ENCODE measurements around the gene SYNJ2.

Gene SYNJ2

GRCh38 chr6:158063736-158064135, 82.1 kb downstream of the SYNJ2 start:
- no peak for DNase-seq

- DNase-seq = no peak
These were observed 83.1 kb downstream of the SYNJ2 start for GRCh38 chr6:158064725-158065251.

GRCh38 chr6:158066136-158066781, 84.6 kb downstream of the SYNJ2 start:
- no peak for DNase-seq

GRCh38 chr6:158067436-158068015, 85.9 kb downstream of the SYNJ2 start:
- no peak for DNase-seq

GRCh38 chr6:158068156-158068892, 86.7 kb downstream of the SYNJ2 start:
- DNase-seq = no peak

- DNase-seq = no peak
These were observed 87.5 kb downstream of the SYNJ2 start for GRCh38 chr6:158068893-158069799.

- DNase-seq = no peak
These were observed 88.1 kb downstream of the SYNJ2 start for GRCh38 chr6:158069800-158070195.

- DNase-seq = no peak
These were observed 88.8 kb downstream of the SYNJ2 start for GRCh38 chr6:158070513-158070912.

- DNase-seq = no peak
These were observed 89.7 kb downstream of the SYNJ2 start for GRCh38 chr6:158071121-158072082.

GRCh38 chr6:158072083-158072721, 90.5 kb downstream of the SYNJ2 start:
- DNase-seq = peak; percentile 80

GRCh38 chr6:158073776-158074175, 92.1 kb downstream of the SYNJ2 start:
- no peak for DNase-seq

- no peak for DNase-seq
These were observed 94.9 kb downstream of the SYNJ2 start for GRCh38 chr6:158076548-158076947.

- no peak for DNase-seq
These were observed 96.0 kb downstream of the SYNJ2 start for GRCh38 chr6:158077676-158078075.

GRCh38 chr6:158078320-158078719, 96.7 kb downstream of the SYNJ2 start:
- no peak for DNase-seq

GRCh38 chr6:158080849-158081656, 99.4 kb downstream of the SYNJ2 start:
- no peak for DNase-seq

GRCh38 chr6:158081657-158081935, 99.9 kb downstream of the SYNJ2 start:
- DNase-seq = no peak

- no peak for DNase-seq
These were observed 102.0 kb downstream of the SYNJ2 start for GRCh38 chr6:158083455-158084325.

GRCh38 chr6:158085261-158086053, 103.8 kb downstream of the SYNJ2 start:
- no peak for DNase-seq
